Liver (tissue), 9 donors: ENCODE measurements around the gene THNSL1. TPM values are rescaled to one million over a fixed set of nuclear protein-coding genes. Genes with fewer than 3 reads are reported as not detected.

Experiments used
- DNase-seq: peaks from one replicate; pipeline ENCODE4 v3.0.0-alpha.2; 2017; ENCODE audit warnings: low spot score
- H3K27ac ChIP-seq, 2 donors: one replicate each; pipeline ENCODE4 v1.7.0; 2013; ENCODE audit warnings: inconsistent platforms in 2 of 2, low read length in 2 of 2, control low read depth in 1 of 2, low read depth in 1 of 2, mild to moderate bottlenecking in 1 of 2
- H3K27me3 ChIP-seq, 4 donors: one replicate each; pipeline versions ENCODE4 v1.6.1 to v1.7.0; 2013; ENCODE audit warnings: low read length in 3 of 4, inconsistent platforms in 1 of 4, mild to moderate bottlenecking in 1 of 4, moderate library complexity in 1 of 4; ENCODE audit not compliant: control insufficient read depth in 4 of 4, insufficient read depth in 4 of 4
- H3K36me3 ChIP-seq, 4 donors: one replicate each; pipeline versions ENCODE4 v1.6.1 to v1.7.0; 2013; ENCODE audit warnings: low read length in 3 of 4, mild to moderate bottlenecking in 3 of 4, low read depth in 1 of 4, moderate library complexity in 1 of 4; ENCODE audit not compliant: control insufficient read depth in 4 of 4, insufficient read depth in 3 of 4
- H3K4me1 ChIP-seq, 4 donors: one replicate each; pipeline versions ENCODE4 v1.6.1 to v1.7.0; 2013; ENCODE audit warnings: low read length in 3 of 4, mild to moderate bottlenecking in 3 of 4, moderate library complexity in 1 of 4; ENCODE audit not compliant: control insufficient read depth in 4 of 4, insufficient read depth in 4 of 4
- H3K4me3 ChIP-seq, 3 donors: one replicate each; pipeline versions ENCODE4 v1.6.1 to v1.7.0; 2013; ENCODE audit warnings: low read length in 3 of 3, control low read depth in 1 of 3, low read depth in 1 of 3, mild to moderate bottlenecking in 1 of 3
- H3K9ac ChIP-seq, 2 donors: one replicate each; pipeline ENCODE4 v1.7.0; 2013; ENCODE audit warnings: low read length in 2 of 2, mild to moderate bottlenecking in 2 of 2, moderate library complexity in 2 of 2, control low read depth in 1 of 2, low read depth in 1 of 2
- H3K9me3 ChIP-seq, 4 donors: one replicate each; pipeline versions ENCODE4 v1.6.1 to v1.7.0; 2013; ENCODE audit warnings: low read length in 3 of 4; ENCODE audit not compliant: control insufficient read depth in 4 of 4
- ATF3 ChIP-seq: IDR thresholded peaks from 2 replicates; pipeline ENCODE4 v1.6.1; 2016; ENCODE audit warnings: antibody characterized with exemption
- CTCF ChIP-seq: fragments of 150-350 bp; IDR thresholded peaks from 2 replicates; pipeline ENCODE4 v1.5.1; 2017; ENCODE audit warnings: improper control_type of control experiment, low read depth, low read length; ENCODE audit not compliant: missing input control
- EGR1 ChIP-seq, 2 donors: IDR thresholded peaks; 2 replicates each; pipeline ENCODE4 v1.6.1; 2016 to 2018; ENCODE audit warnings: antibody characterized with exemption in 2 of 2, low read depth in 2 of 2
- FOXA1 ChIP-seq: IDR thresholded peaks from 2 replicates; pipeline ENCODE4 v1.6.1; 2016; ENCODE audit warnings: antibody characterized with exemption
- FOXA2 ChIP-seq: IDR thresholded peaks from 2 replicates; pipeline ENCODE4 v1.6.1; 2016; ENCODE audit warnings: antibody characterized with exemption
- GABPA ChIP-seq, 2 donors: IDR thresholded peaks in 1 of 2; conservative IDR thresholded peaks in 1 of 2; 2 replicates each; pipeline ENCODE4 v1.6.1; 2016; ENCODE audit warnings: antibody characterized with exemption in 2 of 2, mild to moderate bottlenecking in 1 of 2, moderate library complexity in 1 of 2
- HNF4A ChIP-seq, 2 donors: conservative IDR thresholded peaks; 2 replicates each; pipeline ENCODE4 v1.6.1; 2016; ENCODE audit warnings: antibody characterized with exemption in 2 of 2, mild to moderate bottlenecking in 2 of 2
- HNF4G ChIP-seq: IDR thresholded peaks from 2 replicates; pipeline ENCODE4 v1.6.1; 2016; ENCODE audit warnings: antibody characterized with exemption
- JUND ChIP-seq, 2 donors: IDR thresholded peaks; 2 replicates each; pipeline ENCODE4 v1.6.1; 2016; ENCODE audit warnings: antibody characterized with exemption in 2 of 2
- NR2F2 ChIP-seq: IDR thresholded peaks from 2 replicates; pipeline ENCODE4 v1.6.1; 2016; ENCODE audit warnings: antibody characterized with exemption
- RAD21 ChIP-seq, 2 donors: IDR thresholded peaks; 2 replicates each; pipeline ENCODE4 v1.6.1; 2016; ENCODE audit warnings: antibody characterized with exemption in 2 of 2, mild to moderate bottlenecking in 2 of 2
- REST ChIP-seq: IDR thresholded peaks from 2 replicates; pipeline ENCODE4 v1.6.1; 2016; ENCODE audit warnings: antibody characterized with exemption, mild to moderate bottlenecking
- RXRA ChIP-seq, 2 donors: IDR thresholded peaks; 2 replicates each; pipeline ENCODE4 v1.6.1; 2017 to 2018; ENCODE audit warnings: antibody characterized with exemption in 2 of 2, mild to moderate bottlenecking in 1 of 2
- SP1 ChIP-seq: IDR thresholded peaks from 2 replicates; pipeline ENCODE4 v1.6.1; 2018; ENCODE audit warnings: antibody characterized with exemption, mild to moderate bottlenecking
- TAF1 ChIP-seq: conservative IDR thresholded peaks from 2 replicates; pipeline ENCODE4 v1.6.1; 2016; ENCODE audit warnings: antibody characterized with exemption, mild to moderate bottlenecking
- YY1 ChIP-seq: IDR thresholded peaks from 2 replicates; pipeline ENCODE4 v1.6.1; 2016; ENCODE audit warnings: antibody characterized with exemption, mild to moderate bottlenecking
- WGBS: extraction: QIAGEN DNeasy Blood & Tissue Kit; methylation state at CpG from one replicate; pipeline ENCODE4 v1.1.7; 2013; 5-methylcytosine and 5-hydroxymethylcytosine counted together
- polyA plus RNA-seq, 2 donors: library from polyadenylated mRNA; stranded (reverse) in 1 of 2; unstranded in 1 of 2; fragments of 200-250 nt in 1 of 2; fragments of >200 nt in 1 of 2; fragmentation: Nextera tagmentation in 1 of 2; extraction: Ambion mirVana in 1 of 2; gene quantifications; one replicate each; pipeline versions ENCODE4 v1.2.1 to v1.2.3, GENCODE V29; 2013 to 2015
- total RNA-seq, 2 donors: library from RNA; depleted of rRNA; stranded (reverse); fragments of >200 nt; gene quantifications; one replicate each; pipeline ENCODE4 v1.2.3, GENCODE V29; 2014
- TF ChIP-seq, protein P1 (sequence below): IDR thresholded peaks from 2 replicates; pipeline ENCODE4 v1.6.1; 2016; ENCODE audit warnings: antibody characterized with exemption
- TF ChIP-seq, protein P2 (sequence below): IDR thresholded peaks from 2 replicates; pipeline ENCODE4 v1.6.1; 2016; ENCODE audit warnings: antibody characterized with exemption
- donor health status: healthy.
- donor health status: healthy.
- donor health status: healthy.
- donor health status: healthy.
- donor health status: healthy.

The THNSL1 gene
- total and polyA plus RNA-seq, 4 donors: 5.0 to 8.2 (median 7.8) TPM

GRCh38 chr10:25046641-25047040, 30.2 kb downstream of the THNSL1 start:
- H3K4me3 ChIP-seq: no peak overlapping the region
- H3K27me3 ChIP-seq: no peaks in the 10 kb centered on the region
- DNase-seq: no peak
- no peak overlapping the region for H3K27ac ChIP-seq
- no peak for TF ChIP-seq NR2F2
- TF ChIP-seq CTCF: no peak
- no peak for TF ChIP-seq SP1
- TF ChIP-seq FOXA1: no peak
- no peak for TF ChIP-seq GABPA (IDR thresholded peaks at IDR 0.05 in 1 of 2, conservative IDR thresholded peaks at IDR 0.05 in 1 of 2)
- no peak for TF ChIP-seq YY1
- no peak for TF ChIP-seq REST
- TF ChIP-seq ATF3: no peak
- TF ChIP-seq, protein P1, sequence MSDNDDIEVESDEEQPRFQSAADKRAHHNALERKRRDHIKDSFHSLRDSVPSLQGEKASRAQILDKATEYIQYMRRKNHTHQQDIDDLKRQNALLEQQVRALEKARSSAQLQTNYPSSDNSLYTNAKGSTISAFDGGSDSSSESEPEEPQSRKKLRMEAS: no peak
- TF ChIP-seq TAF1: no peak
- TF ChIP-seq FOXA2: no peak
- TF ChIP-seq JUND (IDR thresholded peaks at IDR 0.05): no peak
- no peak for TF ChIP-seq RXRA (IDR thresholded peaks at IDR 0.05)
- TF ChIP-seq RAD21 (IDR thresholded peaks at IDR 0.05): no peak
- TF ChIP-seq EGR1 (IDR thresholded peaks at IDR 0.05; ENCODE audit: low read depth in 2 of 2): no peak
- TF ChIP-seq, protein P2, sequence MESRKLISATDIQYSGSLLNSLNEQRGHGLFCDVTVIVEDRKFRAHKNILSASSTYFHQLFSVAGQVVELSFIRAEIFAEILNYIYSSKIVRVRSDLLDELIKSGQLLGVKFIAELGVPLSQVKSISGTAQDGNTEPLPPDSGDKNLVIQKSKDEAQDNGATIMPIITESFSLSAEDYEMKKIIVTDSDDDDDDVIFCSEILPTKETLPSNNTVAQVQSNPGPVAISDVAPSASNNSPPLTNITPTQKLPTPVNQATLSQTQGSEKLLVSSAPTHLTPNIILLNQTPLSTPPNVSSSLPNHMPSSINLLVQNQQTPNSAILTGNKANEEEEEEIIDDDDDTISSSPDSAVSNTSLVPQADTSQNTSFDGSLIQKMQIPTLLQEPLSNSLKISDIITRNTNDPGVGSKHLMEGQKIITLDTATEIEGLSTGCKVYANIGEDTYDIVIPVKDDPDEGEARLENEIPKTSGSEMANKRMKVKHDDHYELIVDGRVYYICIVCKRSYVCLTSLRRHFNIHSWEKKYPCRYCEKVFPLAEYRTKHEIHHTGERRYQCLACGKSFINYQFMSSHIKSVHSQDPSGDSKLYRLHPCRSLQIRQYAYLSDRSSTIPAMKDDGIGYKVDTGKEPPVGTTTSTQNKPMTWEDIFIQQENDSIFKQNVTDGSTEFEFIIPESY: no peak
- no peak for TF ChIP-seq HNF4A (conservative IDR thresholded peaks at IDR 0.05)
- no peak for TF ChIP-seq HNF4G
- 75% methylated on average over 1 of the region's 1 CpG for WGBS
- no peak overlapping the region for H3K9ac ChIP-seq
- no peaks in the 10 kb centered on the region for H3K9me3 ChIP-seq
- no peaks in the 10 kb centered on the region for H3K4me1 ChIP-seq
- H3K36me3 ChIP-seq: no peaks in the 10 kb centered on the region

GRCh38 chr10:25047088-25047487, 30.7 kb downstream of the THNSL1 start:
- WGBS: 80% methylated on average over 2 of the region's 2 CpGs
- no peaks in the 10 kb centered on the region for H3K4me1 ChIP-seq
- H3K27ac ChIP-seq: no peak overlapping the region
- no peaks in the 10 kb centered on the region for H3K9me3 ChIP-seq
- H3K4me3 ChIP-seq: no peak overlapping the region
- H3K27me3 ChIP-seq: no peaks in the 10 kb centered on the region
- DNase-seq: no peak
- H3K36me3 ChIP-seq: no peaks in the 10 kb centered on the region
- no peak overlapping the region for H3K9ac ChIP-seq
- TF ChIP-seq SP1 (no peak), HNF4G (no peak), RXRA (IDR thresholded peaks at IDR 0.05) (peak in 1 of 2 donors; percentile 23)
